Spinal cord (tissue), 10 donors: ENCODE results near the gene GRIK3. TPM values are rescaled to one million over a fixed set of nuclear protein-coding genes. Genes with fewer than 3 reads are reported as not detected.
A peak's percentile ranks its signal among the peaks of the same experiment; 100 is the strongest.

Experiments used
- DNase-seq, 6 donors: peaks; one replicate each; pipeline versions ENCODE4 v3.0.0 to v3.0.0-alpha.2; 2013 to 2015; ENCODE audit warnings: low spot score in 6 of 6, low read depth in 4 of 6
- H3K27ac ChIP-seq: one replicate; pipeline ENCODE4 v1.5.1; 2013; ENCODE audit warnings: low read depth, low read length, control low read depth
- H3K27me3 ChIP-seq: one replicate; pipeline ENCODE4 v1.6.1; 2013; ENCODE audit warnings: low read length; ENCODE audit not compliant: control insufficient read depth, insufficient read depth
- H3K36me3 ChIP-seq: one replicate; pipeline ENCODE4 v1.6.1; 2013; ENCODE audit warnings: low read length; ENCODE audit not compliant: control insufficient read depth, insufficient read depth
- H3K4me1 ChIP-seq: one replicate; pipeline ENCODE4 v1.6.1; 2013; ENCODE audit warnings: low read length; ENCODE audit not compliant: control insufficient read depth, insufficient read depth
- H3K4me3 ChIP-seq: one replicate; pipeline ENCODE4 v1.5.1; 2013; ENCODE audit warnings: low read depth, low read length, control low read depth
- H3K9me3 ChIP-seq: one replicate; pipeline ENCODE4 v1.6.1; 2013; ENCODE audit warnings: low read length; ENCODE audit not compliant: control insufficient read depth, insufficient read depth
- WGBS: methylation state at CpG from one replicate; pipeline ENCODE4 v1.1.5; 2013; ENCODE audit warnings: missing lambda C conversion rate; ENCODE audit not compliant: insufficient coverage; 5-methylcytosine and 5-hydroxymethylcytosine counted together
- polyA plus RNA-seq, 2 donors: library from polyadenylated mRNA; unstranded; fragments of 120-200 nt; gene quantifications; one replicate each; pipeline ENCODE4 v1.2.1, GENCODE V29; 2013; ENCODE audit not compliant: insufficient read length in 2 of 2
- total RNA-seq, 2 donors: library from RNA; depleted of rRNA in 1 of 2; stranded (reverse); fragments of 120-200 nt in 1 of 2; fragments of >200 nt in 1 of 2; gene quantifications; one replicate each; pipeline versions ENCODE4 v1.2.3 to v1.2.4, GENCODE V29; 2013 to 2014
- donor health status: healthy.

The GRIK3 gene
- total and polyA plus RNA-seq, 4 donors, result 18.5 to 43.6 (median 31.3) TPM

DNA sequence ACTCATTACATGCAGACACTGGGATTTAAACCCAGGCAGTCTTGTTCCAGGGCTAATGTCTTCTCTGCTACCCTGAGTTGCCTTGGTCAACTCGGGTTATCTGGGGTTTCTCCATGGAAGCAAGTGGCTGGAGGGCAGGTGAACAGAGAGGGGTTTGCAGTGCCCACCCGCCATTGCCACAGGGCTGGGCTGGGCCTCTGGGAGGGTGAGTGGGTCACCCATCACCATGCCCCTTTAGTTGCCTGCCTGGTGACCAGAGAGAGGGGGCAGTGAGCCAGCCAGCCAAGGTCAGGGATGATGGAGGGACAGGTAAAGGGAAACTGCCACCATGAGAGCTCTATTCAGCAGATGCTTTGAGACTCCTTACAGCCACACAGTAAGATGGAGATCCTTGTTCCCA is 53.2 kb downstream of the GRIK3 start:
- DNase-seq, result no peak
- peaks cover 52% of the 10 kb centered on the region for H3K4me1 ChIP-seq
- peaks cover 2% of the 10 kb centered on the region for H3K9me3 ChIP-seq
- H3K4me3 ChIP-seq, result no peak overlapping the region
- 100% methylated on average over 2 of the region's 2 CpGs for WGBS
- H3K27me3 ChIP-seq, result peaks cover 9% of the 10 kb centered on the region
- no peak overlapping the region for H3K27ac ChIP-seq
- peaks cover 3% of the 10 kb centered on the region for H3K36me3 ChIP-seq

GRCh38 chr1:36977731-36978406 is 56.4 kb downstream of the GRIK3 start:
- Histone ChIP-seq H3K27me3 (peaks cover 5% of the 10 kb centered on the region), H3K9me3 (peaks cover 2% of the 10 kb centered on the region), H3K36me3 (no peaks in the 10 kb centered on the region), H3K27ac (no peak overlapping the region), H3K4me1 (peaks cover 26% of the 10 kb centered on the region), H3K4me3 (no peak overlapping the region)
- DNase-seq, result peak in 2 of 6 donors; percentile 75 to 80
- WGBS, result 42% methylated on average over 3 of the region's 9 CpGs

DNA sequence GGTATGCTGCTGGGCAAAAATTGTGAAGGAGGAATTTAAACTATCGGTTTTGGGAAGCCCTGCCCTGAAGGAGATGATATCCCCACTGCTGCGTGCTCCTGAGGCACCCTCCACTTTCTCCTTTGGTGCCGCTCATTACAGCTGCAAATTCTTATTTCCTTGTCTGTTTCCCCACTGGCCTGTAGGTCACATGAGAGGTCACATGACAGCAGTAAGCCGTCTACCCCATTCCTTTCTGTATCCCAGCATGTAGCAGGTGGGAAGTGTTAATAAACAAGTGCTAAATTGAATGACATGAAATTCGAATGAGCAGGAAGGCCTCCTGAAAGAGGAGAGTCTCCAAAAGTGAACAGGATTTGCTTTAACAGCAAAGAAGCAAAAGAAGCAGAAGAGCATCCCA is 58.7 kb downstream of the GRIK3 start:
- no peak for DNase-seq
- H3K9me3 ChIP-seq, result peaks cover 2% of the 10 kb centered on the region
- no peak overlapping the region for H3K27ac ChIP-seq
- peaks cover 17% of the 10 kb centered on the region for H3K4me1 ChIP-seq
- H3K27me3 ChIP-seq, result peaks cover 3% of the 10 kb centered on the region
- no peaks in the 10 kb centered on the region for H3K36me3 ChIP-seq
- H3K4me3 ChIP-seq, result no peak overlapping the region
- 53% methylated on average over 5 of the region's 5 CpGs for WGBS

DNA sequence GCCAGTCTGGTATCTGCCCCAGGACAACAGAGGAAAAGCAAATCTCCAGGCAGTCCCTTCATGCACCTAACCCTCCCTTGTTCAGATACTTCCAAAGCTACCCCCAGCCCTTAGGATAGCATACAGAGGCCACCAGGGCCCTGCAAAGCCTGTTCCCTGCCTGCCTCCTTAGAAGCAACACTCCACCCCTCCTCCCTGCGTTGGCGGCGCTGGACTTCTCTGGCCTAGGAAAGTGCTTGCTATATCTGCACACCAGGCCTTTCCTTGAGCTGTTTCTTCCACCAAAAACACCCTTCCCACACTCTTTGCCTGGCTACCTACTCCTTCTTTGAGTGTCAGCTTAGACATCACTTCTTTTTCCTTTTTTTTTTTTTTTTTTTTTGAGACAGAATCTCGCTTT is 61.3 kb downstream of the GRIK3 start:
- Histone ChIP-seq H3K9me3 (no peaks in the 10 kb centered on the region), H3K27ac (no peak overlapping the region), H3K4me3 (no peak overlapping the region), H3K4me1 (peaks cover 25% of the 10 kb centered on the region), H3K36me3 (no peaks in the 10 kb centered on the region), H3K27me3 (no peaks in the 10 kb centered on the region)
- WGBS, result 100% methylated on average over 3 of the region's 4 CpGs
- DNase-seq, result no peak

GRCh38 chr1:36971852-36972618 is 62.3 kb downstream of the GRIK3 start:
- 58% methylated on average over 11 of the region's 14 CpGs for WGBS
- no peaks in the 10 kb centered on the region for H3K36me3 ChIP-seq
- H3K9me3 ChIP-seq, result no peaks in the 10 kb centered on the region
- H3K4me3 ChIP-seq, result no peak overlapping the region
- no peaks in the 10 kb centered on the region for H3K27me3 ChIP-seq
- peak in 2 of 6 donors; percentile 75 to 79 for DNase-seq
- H3K27ac ChIP-seq, result no peak overlapping the region
- peaks cover 20% of the 10 kb centered on the region for H3K4me1 ChIP-seq

GRCh38 chr1:36968730-36969129 is 65.6 kb downstream of the GRIK3 start:
- Histone ChIP-seq H3K4me3 (no peak overlapping the region), H3K9me3 (no peaks in the 10 kb centered on the region), H3K36me3 (no peaks in the 10 kb centered on the region), H3K27me3 (no peaks in the 10 kb centered on the region), H3K4me1 (peaks cover 28% of the 10 kb centered on the region), H3K27ac (no peak overlapping the region)
- 42% methylated on average over 3 of the region's 3 CpGs for WGBS
- DNase-seq, result peak in 2 of 6 donors; percentile 46 to 84

GRCh38 chr1:36966242-36966641 is 68.1 kb downstream of the GRIK3 start:
- no peaks in the 10 kb centered on the region for H3K36me3 ChIP-seq
- H3K27ac ChIP-seq, result no peak overlapping the region
- H3K4me3 ChIP-seq, result no peak overlapping the region
- DNase-seq, result peak in 1 of 6 donors; percentile 29
- no peaks in the 10 kb centered on the region for H3K27me3 ChIP-seq
- no peaks in the 10 kb centered on the region for H3K9me3 ChIP-seq
- WGBS, result 36% methylated on average over 2 of the region's 3 CpGs
- peaks cover 42% of the 10 kb centered on the region for H3K4me1 ChIP-seq

DNA sequence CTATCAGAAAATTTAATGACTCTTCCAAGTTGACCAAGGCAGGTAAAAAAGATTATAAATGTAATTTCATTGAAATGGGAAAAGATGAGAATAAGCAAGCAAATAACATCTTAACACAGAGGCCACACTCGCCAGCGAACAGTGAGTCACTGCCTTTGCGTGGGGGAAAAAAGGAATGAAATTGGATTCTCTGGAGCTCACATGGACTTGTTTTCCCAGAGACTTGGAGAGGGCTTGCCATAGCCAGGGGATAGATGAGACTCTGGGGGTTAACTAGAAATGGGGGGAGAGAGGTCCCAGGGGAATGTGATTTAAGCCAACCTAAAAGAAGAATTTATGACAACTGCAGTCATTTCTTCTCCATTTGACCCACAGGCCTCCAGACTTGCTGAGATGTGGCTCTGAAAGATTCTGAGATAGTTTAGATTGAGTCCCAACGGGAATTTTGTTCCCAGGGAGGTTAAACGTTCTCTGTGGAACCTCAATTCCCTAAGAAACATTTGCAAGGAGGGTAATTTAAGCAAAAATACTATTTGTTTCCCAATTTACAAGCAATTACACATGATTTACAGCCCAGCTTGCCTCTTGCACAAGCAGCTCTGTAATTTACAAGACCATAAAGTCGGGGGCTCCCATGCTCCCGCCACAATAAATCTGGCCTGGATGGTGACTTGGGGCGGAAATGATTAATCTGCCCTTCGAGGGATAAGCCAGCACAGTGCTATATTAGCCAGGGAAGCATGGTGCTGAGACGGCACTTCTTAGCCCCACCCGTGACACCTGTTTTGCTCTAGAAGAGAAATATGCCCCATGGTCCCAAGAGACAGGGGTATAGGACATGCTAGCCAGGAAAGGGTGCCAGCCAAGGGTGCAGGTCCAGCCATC is 68.8 kb downstream of the GRIK3 start:
- no peak overlapping the region for H3K4me3 ChIP-seq
- H3K9me3 ChIP-seq, result no peaks in the 10 kb centered on the region
- no peak overlapping the region for H3K27ac ChIP-seq
- peaks cover 49% of the 10 kb centered on the region for H3K4me1 ChIP-seq
- DNase-seq, result peak in 1 of 6 donors; percentile 65
- H3K36me3 ChIP-seq, result no peaks in the 10 kb centered on the region
- no peaks in the 10 kb centered on the region for H3K27me3 ChIP-seq
- WGBS, result 52% methylated on average over 9 of the region's 11 CpGs

- Histone ChIP-seq H3K36me3 (no peaks in the 10 kb centered on the region), H3K27me3 (no peaks in the 10 kb centered on the region), H3K27ac (no peak overlapping the region), H3K9me3 (no peaks in the 10 kb centered on the region), H3K4me3 (no peak overlapping the region), H3K4me1 (peaks cover 52% of the 10 kb centered on the region)
- no peak for DNase-seq
- 92% methylated on average over 7 of the region's 8 CpGs for WGBS
These were observed 69.5 kb downstream of the GRIK3 start for GRCh38 chr1:36964830-36965229.
